ENCODE measurements around the gene PSMD13. TPM values are rescaled to one million over a fixed set of nuclear protein-coding genes. Genes with fewer than 3 reads are reported as not detected.

The PSMD13 gene
- total and polyA plus RNA-seq, 2 of the 13 experiments (the other 11 are each of a cell fraction or from before 2014, with no cell fraction given), result 83.0 to 117 TPM

DNA sequence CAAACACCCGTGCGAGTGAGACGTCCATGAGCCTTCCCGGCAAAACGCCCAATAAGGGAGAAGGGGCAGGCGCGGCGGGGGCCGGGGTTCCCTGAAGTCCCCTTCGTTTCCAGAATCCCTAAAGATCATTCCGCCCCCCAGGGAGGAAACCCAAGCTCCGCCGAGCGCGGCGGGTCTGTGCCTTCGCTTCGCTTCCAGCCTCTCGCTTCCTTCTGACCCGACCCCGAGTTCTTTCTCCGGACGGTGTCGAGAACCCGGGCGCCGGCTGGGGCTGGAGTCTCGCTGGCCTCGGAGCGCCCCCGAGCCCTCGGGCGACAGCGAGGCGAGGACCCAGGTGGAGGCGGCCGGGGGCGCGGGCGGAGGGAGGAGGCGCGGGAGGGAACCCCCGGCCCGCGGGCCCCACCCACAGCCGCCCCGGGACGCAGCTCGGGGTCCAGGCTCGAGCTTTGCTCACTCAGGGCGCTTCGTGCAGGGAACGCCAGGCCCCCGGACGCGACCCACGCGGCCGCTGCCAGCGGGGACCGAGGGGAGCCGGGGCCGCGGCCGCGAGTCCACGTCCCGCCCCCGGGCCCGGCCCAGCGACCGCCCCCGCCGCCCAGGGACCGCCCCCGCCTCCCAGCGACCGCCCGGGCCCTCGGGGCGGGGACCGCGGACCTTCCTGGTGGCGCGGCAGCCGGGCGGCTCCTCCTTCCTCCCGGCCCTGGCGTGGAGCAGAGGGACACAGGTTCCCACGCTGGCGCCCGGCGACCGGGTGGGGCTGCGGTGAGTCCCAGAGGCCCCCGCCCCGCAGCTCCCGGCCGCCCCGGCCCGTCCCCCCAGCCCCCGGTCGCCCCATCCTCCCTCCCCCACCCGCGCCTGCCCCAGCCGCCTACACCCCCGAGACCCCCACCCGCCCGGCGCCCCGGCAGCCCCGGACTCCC lies 52.0 kb downstream of the PSMD13 start, which contains the start of gene PGGHG (continued):
- no peak for TF ChIP-seq ZMYM2 (CRISPR knock-in tag; IDR thresholded peaks at IDR 0.05)
- no peak for TF ChIP-seq POGZ (CRISPR knock-in tag; IDR thresholded peaks at IDR 0.05)
- TF ChIP-seq, protein P1, sequence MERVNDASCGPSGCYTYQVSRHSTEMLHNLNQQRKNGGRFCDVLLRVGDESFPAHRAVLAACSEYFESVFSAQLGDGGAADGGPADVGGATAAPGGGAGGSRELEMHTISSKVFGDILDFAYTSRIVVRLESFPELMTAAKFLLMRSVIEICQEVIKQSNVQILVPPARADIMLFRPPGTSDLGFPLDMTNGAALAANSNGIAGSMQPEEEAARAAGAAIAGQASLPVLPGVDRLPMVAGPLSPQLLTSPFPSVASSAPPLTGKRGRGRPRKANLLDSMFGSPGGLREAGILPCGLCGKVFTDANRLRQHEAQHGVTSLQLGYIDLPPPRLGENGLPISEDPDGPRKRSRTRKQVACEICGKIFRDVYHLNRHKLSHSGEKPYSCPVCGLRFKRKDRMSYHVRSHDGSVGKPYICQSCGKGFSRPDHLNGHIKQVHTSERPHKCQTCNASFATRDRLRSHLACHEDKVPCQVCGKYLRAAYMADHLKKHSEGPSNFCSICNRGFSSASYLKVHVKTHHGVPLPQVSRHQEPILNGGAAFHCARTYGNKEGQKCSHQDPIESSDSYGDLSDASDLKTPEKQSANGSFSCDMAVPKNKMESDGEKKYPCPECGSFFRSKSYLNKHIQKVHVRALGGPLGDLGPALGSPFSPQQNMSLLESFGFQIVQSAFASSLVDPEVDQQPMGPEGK (CRISPR knock-in tag; IDR thresholded peaks at IDR 0.05), result peak; percentile 18; the same call in 1 of the 2 replicates
- TF ChIP-seq ZFX (CRISPR knock-in tag; IDR thresholded peaks at IDR 0.05; ENCODE audit: low read depth), result peak; percentile 19; the same call in 1 of the 2 replicates
- peak; percentile 88 for TF ChIP-seq ZNF777 (CRISPR knock-in tag; IDR thresholded peaks at IDR 0.05)
- TF ChIP-seq CBX1 (IDR thresholded peaks at IDR 0.05; ENCODE audit: low read depth), result no peak
- no peak for TF ChIP-seq ZNF260 (CRISPR knock-in tag; IDR thresholded peaks at IDR 0.05; ENCODE audit: borderline replicate concordance, low read depth)
- no peak for TF ChIP-seq ZNF441 (CRISPR knock-in tag; IDR thresholded peaks at IDR 0.05; ENCODE audit: borderline replicate concordance)
- TF ChIP-seq ZKSCAN5 (CRISPR knock-in tag; IDR thresholded peaks at IDR 0.05), result no peak
- no peak for TF ChIP-seq ZNF446 (CRISPR knock-in tag; IDR thresholded peaks at IDR 0.05)
- TF ChIP-seq ZNF460 (CRISPR knock-in tag; IDR thresholded peaks at IDR 0.05; ENCODE audit: borderline replicate concordance), result no peak
- TF ChIP-seq ZNF598 (CRISPR knock-in tag; IDR thresholded peaks at IDR 0.05; ENCODE audit: borderline replicate concordance), result no peak
- no peak for TF ChIP-seq TARDBP (CRISPR knock-in tag; IDR thresholded peaks at IDR 0.05)
- TF ChIP-seq BRD4 (CRISPR knock-in tag; IDR thresholded peaks at IDR 0.05), result no peak
- no peak for TF ChIP-seq SKI (IDR thresholded peaks at IDR 0.05; ENCODE audit: partially characterized antibody)
- no peak for TF ChIP-seq CTCF (CRISPR knock-in tag; IDR thresholded peaks at IDR 0.05)
- TF ChIP-seq ZNF883 (CRISPR knock-in tag; IDR thresholded peaks at IDR 0.05; ENCODE audit: not compliant biosample characterization), result no peak
- 0 out of 2 replicates have a peak, but pooled peaks have one; percentile 8 for TF ChIP-seq NCOA2 (CRISPR knock-in tag; IDR thresholded peaks at IDR 0.05)
- no peak for TF ChIP-seq SCMH1 (CRISPR knock-in tag; IDR thresholded peaks at IDR 0.05; ENCODE audit: borderline replicate concordance)
- no peak for TF ChIP-seq ZNF513 (CRISPR knock-in tag; conservative IDR thresholded peaks at IDR 0.05)
- no peak for TF ChIP-seq MXI1 (IDR thresholded peaks at IDR 0.05; ENCODE audit: borderline replicate concordance, low read depth, low read length)
- no peak for TF ChIP-seq HMG20B (CRISPR knock-in tag; conservative IDR thresholded peaks at IDR 0.05)
- TF ChIP-seq PAF1 (CRISPR knock-in tag; IDR thresholded peaks at IDR 0.05), result no peak
- TF ChIP-seq ZFP82 (CRISPR knock-in tag; IDR thresholded peaks at IDR 0.05; ENCODE audit: borderline replicate concordance), result no peak
- no peak for TF ChIP-seq MBNL3 (CRISPR knock-in tag; conservative IDR thresholded peaks at IDR 0.05)

Measured in HepG2 (cell line).